Measurements from ENCODE around the gene ACER3.
"Not testable (repeated sequence)": the region's sequence is repeated elsewhere in the genome, so short reads cannot be mapped to it uniquely, and the experiment has no call there.

ACER3 gene

GRCh38 chr11:77003963-77004362, 143.2 kb downstream of the ACER3 start:
- no peak for DNase-seq

GRCh38 chr11:77009533-77010160, 148.9 kb downstream of the ACER3 start:
- DNase-seq, result no peak

- no peak for DNase-seq
These were observed 154.0 kb downstream of the ACER3 start for GRCh38 chr11:77014669-77015068.

GRCh38 chr11:77018396-77018924, 157.7 kb downstream of the ACER3 start:
- DNase-seq, result not testable (repeated sequence)

- no peak for DNase-seq
These were observed 159.4 kb downstream of the ACER3 start for GRCh38 chr11:77019976-77020595.

GRCh38 chr11:77020734-77021133, 160.0 kb downstream of the ACER3 start:
- no peak for DNase-seq

GRCh38 chr11:77024745-77025144, 164.0 kb downstream of the ACER3 start:
- no peak for DNase-seq

- DNase-seq, result no peak
These were observed 165.5 kb downstream of the ACER3 start for GRCh38 chr11:77026221-77026620.

- DNase-seq, result no peak
These were observed 166.0 kb downstream of the ACER3 start for GRCh38 chr11:77026743-77027142.

GRCh38 chr11:77027275-77027674, 166.6 kb downstream of the ACER3 start:
- no peak for DNase-seq

GRCh38 chr11:77029829-77030228, 169.1 kb downstream of the ACER3 start:
- DNase-seq, result no peak

- DNase-seq, result no peak
These were observed 170.2 kb downstream of the ACER3 start for GRCh38 chr11:77030834-77031414.

GRCh38 chr11:77031599-77031998, 170.9 kb downstream of the ACER3 start:
- no peak for DNase-seq

- no peak for DNase-seq
These were observed 174.3 kb downstream of the ACER3 start for GRCh38 chr11:77035039-77035438.

- no peak for DNase-seq
These were observed 174.9 kb downstream of the ACER3 start for GRCh38 chr11:77035580-77035979.

- no peak for DNase-seq
These were observed 175.7 kb downstream of the ACER3 start for GRCh38 chr11:77036398-77036797.

- no peak for DNase-seq
These were observed 176.3 kb downstream of the ACER3 start for GRCh38 chr11:77037057-77037456.

- DNase-seq, result no peak
These were observed 177.5 kb downstream of the ACER3 start for GRCh38 chr11:77038029-77038824.

- no peak for DNase-seq
These were observed 178.2 kb downstream of the ACER3 start for GRCh38 chr11:77038825-77039326.

GRCh38 chr11:77039491-77040400, 179.0 kb downstream of the ACER3 start:
- DNase-seq, result no peak

- no peak for DNase-seq
These were observed 179.7 kb downstream of the ACER3 start for GRCh38 chr11:77040401-77040777.

GRCh38 chr11:77040889-77041288, 180.2 kb downstream of the ACER3 start:
- no peak for DNase-seq

All from NCI-H1436 (cell line).